Colon (tissue), 2 donors: ENCODE results near the gene MED10.
"Not testable (repeated sequence)": the region's sequence is repeated elsewhere in the genome, so short reads cannot be mapped to it uniquely, and the experiment has no call there.

Experiments
- FAIRE-seq: peaks from 2 replicates; lab custom pipeline; 2012; peaks lifted over from hg19 to GRCh38; lab: Jason Lieb, UNC
- donor health status: control.
- donor health status: control.

The MED10 gene

GRCh38 chr5:6372251-6373080, 5.9 kb downstream of the MED10 start:
- FAIRE-seq, result no peak

GRCh38 chr5:6371079-6371810, 7.1 kb downstream of the MED10 start:
- FAIRE-seq, result no peak

DNA sequence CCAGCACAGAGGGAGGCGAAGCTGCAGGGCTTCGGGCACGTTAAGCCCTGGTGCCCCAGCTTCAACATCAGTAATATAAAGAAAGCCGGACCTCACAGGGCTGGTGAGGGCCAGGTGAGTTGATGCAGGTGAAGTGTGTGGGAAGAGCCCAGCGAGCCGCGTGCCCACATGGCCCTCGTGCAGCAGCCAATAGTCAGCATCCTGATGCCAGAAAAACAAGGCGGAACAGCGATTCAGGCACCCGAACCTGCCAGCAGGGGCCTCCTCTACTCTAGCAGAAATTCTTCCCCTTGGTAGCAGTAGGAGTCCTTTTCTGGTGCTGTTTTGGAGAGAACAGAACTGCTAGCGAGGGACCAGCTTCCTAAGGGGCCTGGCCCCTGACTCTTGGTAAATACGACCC, 7.8 kb downstream of the MED10 start:
- FAIRE-seq, result no peak

DNA sequence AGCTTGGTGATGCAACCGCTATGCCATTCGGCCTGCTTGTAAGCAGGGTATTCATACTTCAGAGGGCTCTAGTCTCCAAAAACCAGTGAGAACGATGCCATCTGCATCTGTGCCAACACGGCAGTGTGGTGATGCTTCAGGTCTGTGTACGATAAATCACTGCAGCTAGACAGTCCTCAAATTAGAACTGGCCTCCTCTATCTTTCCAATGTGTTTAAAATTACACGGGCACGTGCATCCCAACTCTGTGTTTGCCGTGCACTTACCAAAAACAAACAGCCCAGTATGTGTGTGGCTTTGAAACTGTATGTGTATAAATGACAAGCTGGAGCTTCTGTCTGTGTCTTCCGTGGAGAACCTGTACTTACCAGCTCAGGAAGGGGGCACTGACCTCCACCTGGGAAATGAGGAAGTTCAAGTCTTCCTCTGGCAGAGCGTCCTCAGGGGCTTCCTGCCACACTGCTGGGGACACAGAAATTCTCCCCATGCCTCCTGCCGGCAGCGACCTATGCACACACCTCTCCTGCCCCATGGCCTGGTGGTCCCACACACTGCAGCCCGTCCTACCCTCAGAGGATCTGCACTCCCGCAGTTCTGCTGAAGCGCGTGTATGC, 12.3 kb downstream of the MED10 start:
- FAIRE-seq, result no peak

DNA sequence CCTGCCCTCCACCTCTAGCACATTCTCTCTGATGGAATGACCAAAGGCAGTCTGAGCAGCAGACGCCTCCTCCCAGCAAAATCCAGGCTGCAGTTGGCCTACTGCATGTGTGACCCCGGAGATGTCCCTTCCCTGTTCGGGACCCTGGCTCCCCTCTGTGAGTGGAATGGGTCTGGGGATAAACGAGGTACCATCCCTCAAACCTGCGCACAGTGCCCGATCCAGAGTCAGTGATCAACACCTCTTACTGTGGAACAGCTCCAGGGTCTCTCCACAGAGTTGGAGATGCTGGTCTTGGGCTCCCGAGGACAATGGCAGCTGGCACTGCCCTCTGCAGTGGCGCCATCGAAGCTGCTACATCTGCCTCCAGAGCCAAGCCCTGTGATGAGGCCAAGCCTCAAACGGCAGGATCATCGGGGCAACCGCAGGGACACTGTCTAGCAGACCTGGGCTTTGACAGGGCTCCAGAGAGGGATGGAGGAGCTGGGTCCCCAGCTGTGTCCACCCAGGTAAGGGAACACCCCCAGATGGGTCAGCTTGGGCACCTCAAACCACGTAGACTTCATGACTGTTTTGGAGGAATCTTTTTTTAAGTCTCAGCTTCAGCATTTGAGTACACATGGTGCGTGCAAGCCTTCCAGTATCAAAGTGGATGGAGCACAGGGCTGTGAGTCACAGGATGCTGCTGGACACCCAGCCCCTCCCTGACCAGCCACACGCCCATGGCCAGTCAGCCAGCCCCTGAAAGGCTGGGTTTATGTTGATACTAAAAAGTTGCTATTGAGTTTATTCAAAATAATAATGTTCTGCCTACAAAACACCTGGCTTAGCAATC, 13.0 kb downstream of the MED10 start:
- no peak for FAIRE-seq

DNA sequence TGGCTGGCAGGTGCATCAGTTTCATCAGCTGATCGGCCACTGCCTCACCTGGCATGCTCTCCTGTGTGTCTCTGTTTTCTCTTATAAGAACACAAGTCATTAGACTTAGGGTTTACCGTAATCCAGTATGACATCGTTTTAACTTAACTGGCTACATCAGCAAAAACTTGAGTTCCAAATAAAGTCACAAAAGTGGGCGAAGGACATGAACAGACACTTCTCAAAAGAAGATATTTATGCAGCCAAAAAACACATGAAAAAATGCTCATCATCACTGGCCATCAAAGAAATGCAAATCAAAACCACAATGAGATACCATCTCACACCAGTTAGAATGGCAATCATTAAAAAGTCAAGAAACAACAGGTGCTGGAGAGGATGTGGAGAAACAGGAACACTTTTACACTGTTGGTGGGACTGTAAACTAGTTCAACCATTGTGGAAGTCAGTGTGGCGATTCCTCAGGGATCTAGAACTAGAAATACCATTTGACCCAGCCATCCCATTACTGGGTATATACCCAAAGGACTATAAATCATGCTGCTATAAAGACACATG, 14.8 kb downstream of the MED10 start:
- FAIRE-seq, result not testable (repeated sequence)

DNA sequence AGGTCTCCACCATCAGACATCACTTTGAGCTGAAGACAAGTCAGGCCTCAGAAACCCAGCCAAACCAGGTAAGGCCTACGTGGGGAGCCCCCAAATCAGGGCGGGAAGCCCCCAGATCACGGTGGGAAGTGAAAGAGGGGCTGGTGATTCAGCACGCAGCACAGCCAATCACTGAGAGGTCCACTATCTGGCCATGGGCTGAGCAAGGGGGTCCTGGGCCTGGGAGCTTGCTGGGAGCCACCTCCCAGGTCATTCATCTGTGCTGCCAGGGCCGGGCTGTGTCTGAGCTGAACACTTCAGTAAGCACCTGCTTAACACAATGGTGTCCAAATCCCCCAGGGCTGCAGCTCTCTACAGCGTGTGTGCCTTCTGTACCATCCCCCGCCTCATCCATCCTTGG, 15.5 kb downstream of the MED10 start:
- FAIRE-seq, result no peak

GRCh38 chr5:6361101-6361500, 17.2 kb downstream of the MED10 start:
- no peak for FAIRE-seq

DNA sequence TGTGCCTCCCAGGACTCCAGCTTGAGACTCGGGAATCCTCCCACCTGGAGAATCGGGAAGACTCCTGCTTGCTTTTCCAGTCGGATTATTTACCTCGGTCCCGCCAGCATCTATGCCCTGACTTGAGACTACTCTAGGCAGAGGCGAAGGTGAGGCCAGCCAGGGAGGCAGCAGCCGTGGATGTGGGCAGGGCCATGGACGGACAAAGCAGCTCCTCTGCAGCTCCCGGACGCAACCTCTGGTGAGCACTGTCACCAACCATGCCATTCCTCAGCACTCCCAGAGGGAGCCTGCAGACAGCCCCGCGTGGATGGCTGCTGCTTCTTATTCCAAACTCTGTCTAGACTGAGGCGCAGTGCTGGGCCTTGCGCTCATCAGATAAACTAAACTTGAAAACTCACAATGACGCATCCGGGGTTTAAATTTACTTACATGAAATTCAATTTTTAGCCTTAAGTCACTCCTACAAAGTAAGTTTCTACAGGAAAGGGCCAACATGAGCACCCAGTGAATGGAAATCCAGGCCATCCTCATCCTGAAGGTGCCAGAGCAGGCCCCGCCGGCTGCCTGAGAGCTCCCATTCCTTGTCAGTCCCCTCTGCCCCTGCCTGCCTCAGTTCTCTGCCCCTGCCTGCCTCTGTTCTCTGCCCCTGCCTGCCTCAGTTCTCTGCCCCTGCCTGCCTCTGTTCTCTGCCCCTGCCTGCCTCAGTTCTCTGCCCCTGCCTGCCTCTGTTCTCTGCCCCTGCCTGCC, 17.8 kb downstream of the MED10 start:
- FAIRE-seq, result no peak

GRCh38 chr5:6359555-6360322, 18.6 kb downstream of the MED10 start:
- FAIRE-seq, result no peak

GRCh38 chr5:6358434-6358820, 19.9 kb downstream of the MED10 start:
- FAIRE-seq, result no peak

- FAIRE-seq, result not testable (repeated sequence)
These were observed 20.4 kb downstream of the MED10 start for GRCh38 chr5:6357817-6358433.

DNA sequence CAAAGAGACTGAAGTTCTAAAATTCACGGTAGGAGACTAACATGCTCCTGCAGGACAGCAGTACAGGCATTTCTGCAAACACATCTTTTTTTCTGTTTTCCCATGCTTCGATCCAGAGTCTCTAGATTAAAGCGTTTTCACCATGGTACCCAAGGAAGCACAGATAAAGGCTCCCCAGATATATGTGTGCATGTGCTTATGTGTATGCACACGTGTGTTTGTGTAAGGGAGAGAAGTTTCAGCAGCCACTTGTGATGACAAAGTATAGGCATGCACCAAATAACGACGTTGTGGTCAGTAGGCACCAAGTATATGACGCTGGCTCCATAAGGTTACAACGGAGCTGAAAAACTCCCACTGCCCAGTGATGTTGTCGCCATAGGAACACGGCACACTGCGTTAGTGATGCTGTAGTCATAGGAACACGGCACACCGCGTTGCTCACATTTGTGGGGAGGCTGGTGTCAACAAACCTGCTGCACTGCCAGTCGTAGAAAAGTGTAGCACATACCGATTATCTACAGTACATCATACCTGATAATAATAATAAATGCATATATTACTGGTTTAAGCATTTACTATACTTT, 21.7 kb downstream of the MED10 start:
- FAIRE-seq, result no peak

GRCh38 chr5:6355294-6355693, 23.1 kb downstream of the MED10 start:
- no peak for FAIRE-seq

DNA sequence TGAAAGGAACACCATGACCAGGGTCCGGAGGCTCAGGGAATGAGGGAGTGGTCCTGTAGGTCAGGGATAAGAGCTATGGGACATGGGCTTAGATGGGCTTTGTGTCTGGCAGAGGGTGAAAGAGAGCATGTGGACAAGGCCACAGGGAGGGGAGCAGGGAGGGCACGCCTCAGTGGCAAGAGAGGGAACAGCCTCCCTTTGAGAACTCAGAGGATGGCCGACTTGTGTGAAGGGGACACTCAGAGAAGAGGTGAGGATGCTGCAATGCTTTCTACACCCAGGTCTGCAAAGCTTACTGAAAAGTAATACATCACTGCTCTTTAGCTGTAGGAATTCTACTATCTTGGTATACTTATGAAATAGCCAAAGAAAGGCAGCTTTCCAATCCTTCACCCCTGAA, 23.5 kb downstream of the MED10 start:
- FAIRE-seq, result no peak

DNA sequence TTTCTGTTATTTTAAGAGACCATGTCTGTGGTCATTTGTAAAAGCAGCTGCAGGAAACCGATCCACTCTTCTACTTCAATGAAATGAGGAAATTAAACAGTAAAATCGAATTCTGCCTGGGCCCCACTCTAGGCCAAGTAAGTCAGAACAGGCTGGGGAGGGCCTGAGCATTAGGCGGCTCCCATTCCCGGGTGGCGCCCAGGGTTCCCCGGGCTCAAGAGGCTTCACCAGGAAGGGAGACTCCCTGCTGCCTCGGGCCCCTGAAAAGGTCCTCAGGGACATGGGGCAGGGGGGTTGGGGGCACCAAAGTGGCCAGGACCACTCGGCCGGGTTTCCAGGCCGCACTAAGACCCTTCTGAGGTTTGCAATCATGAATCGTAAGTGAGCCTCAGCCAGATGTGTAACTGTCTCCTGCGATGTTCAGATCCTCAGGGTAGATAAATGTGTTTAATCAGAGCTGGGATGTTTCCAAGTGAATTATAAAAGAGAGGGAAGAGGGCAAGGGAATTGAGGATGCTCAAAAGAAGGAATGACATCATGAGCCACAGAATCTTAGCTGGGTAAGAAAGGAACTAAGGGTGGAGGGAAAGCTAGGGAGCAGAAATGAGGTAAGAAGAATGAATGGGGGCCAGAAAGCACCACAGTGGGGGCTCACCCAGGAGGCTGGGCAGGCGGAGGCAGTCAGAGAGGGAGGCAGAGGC, 24.6 kb downstream of the MED10 start:
- FAIRE-seq, result no peak

- FAIRE-seq, result no peak
These were observed 27.9 kb downstream of the MED10 start for GRCh38 chr5:6350277-6351090.

DNA sequence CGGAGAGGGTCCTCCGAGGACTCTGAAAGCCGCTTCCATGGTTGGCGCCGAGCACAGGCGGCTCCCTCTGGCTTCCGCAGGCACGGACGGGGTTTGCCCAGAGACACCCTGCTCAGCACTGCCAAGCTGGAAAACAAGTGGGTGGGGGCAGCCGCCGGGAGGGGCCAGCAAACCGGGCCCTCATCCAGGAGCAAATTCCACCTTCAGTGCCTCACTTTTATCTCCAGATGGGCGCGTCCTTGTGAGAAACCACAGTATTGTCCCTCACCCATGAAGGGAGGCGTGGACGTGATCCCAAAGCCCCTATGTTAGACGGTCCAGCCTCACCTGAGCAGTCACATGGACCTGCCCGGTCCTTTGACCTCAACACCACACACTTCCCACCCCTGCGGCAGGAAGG, 29.0 kb downstream of the MED10 start:
- FAIRE-seq, result no peak
